Mesendoderm (in vitro differentiated cells): ENCODE results near the gene DPPA4.
"Not testable (repeated sequence)": the region's sequence is repeated elsewhere in the genome, so short reads cannot be mapped to it uniquely, and the experiment has no call there.

Experiments used
- DNase-seq: peaks from one replicate; pipeline ENCODE4 v3.0.0; 2013
- H2AK5ac ChIP-seq: 2 replicates; pipeline ENCODE4 v1.6.1; 2013; ENCODE audit warnings: low read length, inconsistent platforms
- H2BK120ac ChIP-seq: 2 replicates; pipeline ENCODE4 v1.6.1; 2013; ENCODE audit warnings: low read depth, mild to moderate bottlenecking, low read length, moderate library complexity, mixed read lengths
- H2BK15ac ChIP-seq: replicated peaks from 2 replicates; pipeline ENCODE4 v1.6.1; 2013; ENCODE audit warnings: low read depth, mild to moderate bottlenecking, moderate library complexity
- H2BK5ac ChIP-seq: 2 replicates; pipeline ENCODE4 v1.6.1; 2013; ENCODE audit warnings: low read length, inconsistent platforms
- H3K18ac ChIP-seq: 2 replicates; pipeline ENCODE4 v1.6.1; 2013; ENCODE audit warnings: mild to moderate bottlenecking, low read length, mixed read lengths
- H3K23ac ChIP-seq: one replicate; pipeline ENCODE4 v1.6.1; 2013; ENCODE audit warnings: low read length
- H3K27ac ChIP-seq: 2 replicates; pipeline ENCODE4 v1.5.1; 2013; ENCODE audit warnings: low read depth, mild to moderate bottlenecking, inconsistent platforms, low read length, moderate library complexity
- H3K27me3 ChIP-seq: 2 replicates; pipeline ENCODE4 v1.6.1; 2013; ENCODE audit warnings: low read length, control low read depth, mild to moderate bottlenecking, inconsistent platforms; ENCODE audit not compliant: insufficient read depth, poor library complexity
- H3K36me3 ChIP-seq: 2 replicates; pipeline ENCODE4 v1.6.1; 2013; ENCODE audit warnings: low read length, inconsistent platforms; ENCODE audit not compliant: control insufficient read depth, insufficient read depth
- H3K4ac ChIP-seq: one replicate; pipeline ENCODE4 v1.6.1; 2013; ENCODE audit warnings: low read depth, mild to moderate bottlenecking, low read length, moderate library complexity
- H3K4me1 ChIP-seq: 2 replicates; pipeline ENCODE4 v1.6.1; 2013; ENCODE audit warnings: low read depth, low read length, inconsistent platforms; ENCODE audit not compliant: control insufficient read depth
- H3K4me2 ChIP-seq: 2 replicates; pipeline ENCODE4 v1.6.1; 2013; ENCODE audit warnings: low read length
- H3K4me3 ChIP-seq: 2 replicates; pipeline ENCODE4 v1.5.1; 2013; ENCODE audit warnings: mild to moderate bottlenecking, low read length
- H3K56ac ChIP-seq: one replicate; pipeline ENCODE4 v1.6.1; 2013; ENCODE audit warnings: low read length
- H3K79me1 ChIP-seq: 2 replicates; pipeline ENCODE4 v1.6.1; 2013; ENCODE audit warnings: low read length, inconsistent platforms
- H3K79me2 ChIP-seq: 2 replicates; pipeline ENCODE4 v1.6.1; 2013; ENCODE audit warnings: mild to moderate bottlenecking, low read length; ENCODE audit not compliant: control insufficient read depth, insufficient read depth
- H3K9ac ChIP-seq: 2 replicates; pipeline ENCODE4 v1.6.1; 2013; ENCODE audit warnings: low read length, inconsistent platforms
- H4K5ac ChIP-seq: one replicate; pipeline ENCODE4 v1.6.1; 2013; ENCODE audit warnings: low read length
- H4K8ac ChIP-seq: one replicate; pipeline ENCODE4 v1.6.1; 2013; ENCODE audit warnings: low read depth, mild to moderate bottlenecking, control low read depth, low read length, moderate library complexity
- WGBS: extraction: QIAGEN DNeasy Blood & Tissue Kit; methylation state at CpG from one replicate; pipeline ENCODE4 v1.1.7; 2013; ENCODE audit warnings: low lambda C conversion rate, missing lambda C conversion rate; ENCODE audit not compliant: insufficient coverage; ENCODE audit errors: extremely low coverage; 5-methylcytosine and 5-hydroxymethylcytosine counted together

The DPPA4 gene

GRCh38 chr3:109362823-109363222 is 25.5 kb upstream of the DPPA4 start:
- no peak overlapping the region for H3K4me3 ChIP-seq
- no peak overlapping the region for H3K4me2 ChIP-seq
- no peaks in the 10 kb centered on the region for H3K36me3 ChIP-seq
- H2AK5ac ChIP-seq, result no peak overlapping the region
- H3K4me1 ChIP-seq, result no peaks in the 10 kb centered on the region
- WGBS, result no CpG with 5 or more reads among the region's 4 CpGs
- H3K27me3 ChIP-seq, result no peaks in the 10 kb centered on the region
- no peaks in the 10 kb centered on the region for H3K79me2 ChIP-seq
- H3K18ac ChIP-seq, result no peak overlapping the region
- no peak overlapping the region for H4K5ac ChIP-seq
- no peak for DNase-seq
- no peak overlapping the region for H3K9ac ChIP-seq
- H2BK15ac ChIP-seq, result no peak overlapping the region
- H3K56ac ChIP-seq, result no peak overlapping the region
- no peak overlapping the region for H2BK120ac ChIP-seq
- no peak overlapping the region for H3K27ac ChIP-seq
- H3K4ac ChIP-seq, result no peak overlapping the region
- H4K8ac ChIP-seq, result no peak overlapping the region
- H2BK5ac ChIP-seq, result no peak overlapping the region
- H3K79me1 ChIP-seq, result no peaks in the 10 kb centered on the region
- no peak overlapping the region for H3K23ac ChIP-seq

- H3K36me3 ChIP-seq, H2AK5ac ChIP-seq, H3K79me2 ChIP-seq, H4K5ac ChIP-seq, H3K4me1 ChIP-seq, DNase-seq, H3K4ac ChIP-seq, H2BK5ac ChIP-seq, H4K8ac ChIP-seq, H3K27ac ChIP-seq, H3K79me1 ChIP-seq, H2BK120ac ChIP-seq, H3K56ac ChIP-seq, H3K23ac ChIP-seq, H3K9ac ChIP-seq, H3K4me3 ChIP-seq, H3K27me3 ChIP-seq, H2BK15ac ChIP-seq, H3K4me2 ChIP-seq, H3K18ac ChIP-seq: not testable (repeated sequence)
- no CpG with 5 or more reads among the region's 2 CpGs for WGBS
Observed at GRCh38 chr3:109358809-109359208, 21.5 kb upstream of the DPPA4 start.

DNA sequence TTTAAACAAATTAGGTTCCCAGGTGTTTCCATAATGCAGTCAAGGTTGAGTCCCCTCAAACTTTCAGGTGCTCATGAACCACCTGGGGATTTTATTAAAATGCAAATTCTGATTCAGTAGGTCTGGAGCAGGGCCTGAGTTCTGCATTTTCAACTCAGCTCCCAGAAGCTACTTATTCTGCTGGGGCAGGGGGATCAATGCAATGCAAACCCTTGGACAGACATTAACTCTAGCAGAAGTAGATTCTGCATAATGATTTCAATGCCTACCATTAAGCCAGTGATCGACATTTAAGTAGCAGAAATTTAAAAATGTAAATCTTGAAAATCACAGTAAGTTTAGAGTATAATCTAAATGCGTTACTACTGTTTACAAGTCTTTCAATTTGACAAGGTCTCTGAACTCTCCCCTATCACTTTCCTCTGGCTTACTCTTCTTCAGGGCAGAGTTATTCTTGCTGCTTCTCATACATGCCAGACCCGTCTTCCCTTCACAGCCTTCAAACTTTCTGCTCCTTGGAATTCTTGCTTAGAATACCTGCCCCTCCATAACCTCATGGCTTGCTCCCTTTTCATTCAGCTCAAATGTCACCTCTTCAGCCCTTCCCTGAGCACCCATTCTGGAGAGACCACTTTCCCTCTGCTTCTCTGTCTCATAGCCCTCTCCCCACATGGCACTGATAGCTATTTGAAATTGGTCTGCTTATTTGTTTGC is 19.3 kb upstream of the DPPA4 start:
- Histone ChIP-seq H2BK15ac (no peak overlapping the region), H3K9ac (no peak overlapping the region), H3K4me1 (peaks cover 3% of the 10 kb centered on the region), H3K79me1 (no peaks in the 10 kb centered on the region), H3K36me3 (no peaks in the 10 kb centered on the region), H2BK120ac (no peak overlapping the region), H2AK5ac (no peak overlapping the region), H3K23ac (no peak overlapping the region), H3K27ac (no peak overlapping the region), H4K8ac (no peak overlapping the region), H3K56ac (no peak overlapping the region), H4K5ac (no peak overlapping the region), H3K4ac (no peak overlapping the region), H3K4me3 (no peak overlapping the region), H2BK5ac (no peak overlapping the region), H3K4me2 (no peak overlapping the region), H3K18ac (no peak overlapping the region), H3K79me2 (no peaks in the 10 kb centered on the region), H3K27me3 (no peaks in the 10 kb centered on the region)
- peak; percentile 37 for DNase-seq
- WGBS, result no CpG with 5 or more reads among the region's 3 CpGs

- Histone ChIP-seq H4K8ac (no peak overlapping the region), H2BK5ac (no peak overlapping the region), H4K5ac (no peak overlapping the region), H3K4me1 (peaks cover 3% of the 10 kb centered on the region), H3K4ac (no peak overlapping the region), H2BK120ac (no peak overlapping the region), H3K4me3 (no peak overlapping the region), H3K56ac (peak overlapping the region; percentile 58), H2BK15ac (no peak overlapping the region), H3K18ac (no peak overlapping the region), H3K4me2 (peak overlapping the region; percentile 27), H3K23ac (no peak overlapping the region), H3K27ac (peak overlapping the region; percentile 78), H3K79me1 (no peaks in the 10 kb centered on the region), H3K27me3 (no peaks in the 10 kb centered on the region), H3K9ac (peak overlapping the region; percentile 38), H3K36me3 (no peaks in the 10 kb centered on the region), H2AK5ac (no peak overlapping the region), H3K79me2 (no peaks in the 10 kb centered on the region)
- no CpG with 5 or more reads among the region's 8 CpGs for WGBS
- peak; percentile 80 for DNase-seq
Observed at GRCh38 chr3:109355625-109356441, 18.5 kb upstream of the DPPA4 start.

DNA sequence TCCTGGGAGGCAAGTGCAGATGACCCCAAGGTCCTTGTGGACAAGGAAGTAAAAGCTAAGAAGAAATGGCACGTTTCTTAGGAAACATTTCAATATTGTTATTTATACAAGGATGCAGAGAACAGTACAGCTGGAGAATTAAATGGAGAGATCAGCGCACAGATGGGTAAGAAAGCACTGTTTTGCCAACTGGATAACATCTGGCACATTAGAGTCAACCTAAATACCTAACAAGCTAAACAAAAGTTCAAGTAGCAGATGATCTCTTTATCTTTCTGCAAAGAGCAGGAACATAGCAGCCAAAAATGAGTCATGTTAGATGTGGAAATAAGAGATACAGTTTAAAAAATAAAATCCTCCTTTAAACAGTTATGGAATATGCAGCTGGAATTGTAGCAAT is 15.7 kb upstream of the DPPA4 start:
- H2BK120ac ChIP-seq, result no peak overlapping the region
- no peaks in the 10 kb centered on the region for H3K27me3 ChIP-seq
- H3K79me2 ChIP-seq, result no peaks in the 10 kb centered on the region
- H3K4ac ChIP-seq, result no peak overlapping the region
- H3K18ac ChIP-seq, result no peak overlapping the region
- H3K79me1 ChIP-seq, result no peaks in the 10 kb centered on the region
- no peak overlapping the region for H3K4me3 ChIP-seq
- no peak overlapping the region for H3K23ac ChIP-seq
- H2BK5ac ChIP-seq, result no peak overlapping the region
- no peak overlapping the region for H4K8ac ChIP-seq
- no CpG with 5 or more reads among the region's 2 CpGs for WGBS
- no peak overlapping the region for H2AK5ac ChIP-seq
- no peak overlapping the region for H3K56ac ChIP-seq
- no peaks in the 10 kb centered on the region for H3K36me3 ChIP-seq
- peaks cover 3% of the 10 kb centered on the region for H3K4me1 ChIP-seq
- H3K9ac ChIP-seq, result no peak overlapping the region
- no peak overlapping the region for H3K4me2 ChIP-seq
- no peak overlapping the region for H3K27ac ChIP-seq
- no peak overlapping the region for H4K5ac ChIP-seq
- DNase-seq, result no peak
- H2BK15ac ChIP-seq, result no peak overlapping the region
